K562 (cell line): ENCODE measurements around the gene FBXW9. TPM values are rescaled to one million over a fixed set of nuclear protein-coding genes. Genes with fewer than 3 reads are reported as not detected.

Experiments
- CBX3 ChIP-seq, 2 experiments: IDR thresholded peaks; 1 replicate in 1 of 2; 2 replicates in 1 of 2; pipeline ENCODE4 v1.6.1; 2012; ENCODE audit warnings: inconsistent platforms in 2 of 2, low read length in 2 of 2, borderline replicate concordance in 1 of 2, control low read depth in 1 of 2
- ILK ChIP-seq: fragments of 450-650 bp; IDR thresholded peaks from 2 replicates; pipeline ENCODE4 v1.6.1; 2016; ENCODE audit warnings: missing genetic modification characterization, low read depth, mild to moderate bottlenecking, missing compliant biosample characterization, moderate library complexity, borderline replicate concordance
- IRF2 ChIP-seq: sonication (generic); formaldehyde crosslinking; IDR thresholded peaks from 2 replicates; pipeline ENCODE4 v1.8.1; 2022; ENCODE audit warnings: mild to moderate bottlenecking, missing genetic modification reagents
- PHF20 ChIP-seq: fragments of 450-650 bp; IDR thresholded peaks from 2 replicates; pipeline ENCODE4 v1.6.1; 2018; ENCODE audit not compliant: partially characterized antibody
- PHTF2 ChIP-seq: fragments of 250-450 bp; sonication (Bioruptor Pico); IDR thresholded peaks from 2 replicates; pipeline ENCODE4 v1.5.0; 2021; ENCODE audit warnings: mild to moderate bottlenecking
- SIN3A ChIP-seq, 2 experiments: fragments of 150-350 bp in 1 of 2; IDR thresholded peaks; 2 replicates each; pipeline ENCODE4 v1.6.1; 2011 to 2016; ENCODE audit warnings: borderline replicate concordance in 2 of 2, low read depth in 2 of 2, low read length in 2 of 2, mild to moderate bottlenecking in 2 of 2, moderate library complexity in 2 of 2; ENCODE audit not compliant: control insufficient read depth in 1 of 2
- SIX5 ChIP-seq, 2 experiments: IDR thresholded peaks; 2 replicates each; pipeline ENCODE4 v1.6.1; 2011; ENCODE audit warnings: low read length in 2 of 2, borderline replicate concordance in 1 of 2, low read depth in 1 of 2, mild to moderate bottlenecking in 1 of 2, moderate library complexity in 1 of 2; ENCODE audit not compliant: insufficient read depth in 1 of 2
- TAF1 ChIP-seq: IDR thresholded peaks from 2 replicates; pipeline ENCODE4 v1.6.1; 2011; ENCODE audit warnings: mild to moderate bottlenecking, low read length, moderate library complexity; ENCODE audit not compliant: insufficient read depth, control insufficient read depth, severe bottlenecking; ENCODE audit errors: extremely low read depth
- TOE1 ChIP-seq, 2 experiments: fragments of 450-650 bp in 1 of 2; sonication (generic) in 1 of 2; formaldehyde crosslinking in 1 of 2; IDR thresholded peaks; 2 replicates each; pipeline versions ENCODE4 v1.7.1 to v1.8.0; 2016 to 2022; ENCODE audit warnings: borderline replicate concordance in 2 of 2, mild to moderate bottlenecking in 2 of 2, antibody characterized with exemption in 1 of 2, inconsistent platforms in 1 of 2, low read depth in 1 of 2, missing genetic modification reagents in 1 of 2, moderate library complexity in 1 of 2
- polyA plus RNA-seq, 8 experiments: library from polyadenylated mRNA; depleted of rRNA in 4 of 8; stranded (reverse) in 5 of 8; unstranded in 3 of 8; fragments of >200 nt; fragmentation: Nextera tagmentation in 2 of 8; fragmentation: Illumina TruSeq in 1 of 8; extraction: Ambion mirVana in 2 of 8; extraction: Trizol in 1 of 8; gene quantifications; 2 replicates each; pipeline versions ENCODE4 v1.2.1 to v1.2.3, GENCODE V29; 2011 to 2014; ENCODE audit warnings: inconsistent platforms in 1 of 8, missing spikeins in 1 of 8
- total RNA-seq, 7 experiments: library from RNA; depleted of rRNA in 6 of 7; stranded (reverse); fragments of >200 nt in 6 of 7; fragmentation: Illumina TruSeq in 2 of 7; extraction: Trizol in 2 of 7; gene quantifications; 2 replicates each; pipeline versions ENCODE4 v1.2.1 to v1.2.3, GENCODE V29; 2011 to 2021; ENCODE audit warnings: low replicate concordance in 1 of 7
- TF ChIP-seq, protein P1 (sequence below): fragments of 250-450 bp; sonication (Bioruptor Pico); IDR thresholded peaks from 2 replicates; pipeline ENCODE4 v1.5.0; 2020; ENCODE audit warnings: mild to moderate bottlenecking
- TF ChIP-seq, protein P2 (sequence below), 2 experiments: fragments of 450-650 bp; IDR thresholded peaks; 2 replicates each; pipeline ENCODE4 v1.6.1; 2018; ENCODE audit warnings: mild to moderate bottlenecking in 2 of 2, low read depth in 1 of 2; ENCODE audit not compliant: partially characterized antibody in 2 of 2
- TF ChIP-seq, protein P3 (sequence below): fragments of 250-450 bp; sonication (Bioruptor Pico); IDR thresholded peaks from 2 replicates; pipeline ENCODE4 v1.4.0; 2020

The FBXW9 gene
- total and polyA plus RNA-seq, 9 of the 15 experiments (the other 6 are each of a cell fraction or from before 2014, with no cell fraction given), result 0.23 to 21.7 (median 6.2) TPM

DNA sequence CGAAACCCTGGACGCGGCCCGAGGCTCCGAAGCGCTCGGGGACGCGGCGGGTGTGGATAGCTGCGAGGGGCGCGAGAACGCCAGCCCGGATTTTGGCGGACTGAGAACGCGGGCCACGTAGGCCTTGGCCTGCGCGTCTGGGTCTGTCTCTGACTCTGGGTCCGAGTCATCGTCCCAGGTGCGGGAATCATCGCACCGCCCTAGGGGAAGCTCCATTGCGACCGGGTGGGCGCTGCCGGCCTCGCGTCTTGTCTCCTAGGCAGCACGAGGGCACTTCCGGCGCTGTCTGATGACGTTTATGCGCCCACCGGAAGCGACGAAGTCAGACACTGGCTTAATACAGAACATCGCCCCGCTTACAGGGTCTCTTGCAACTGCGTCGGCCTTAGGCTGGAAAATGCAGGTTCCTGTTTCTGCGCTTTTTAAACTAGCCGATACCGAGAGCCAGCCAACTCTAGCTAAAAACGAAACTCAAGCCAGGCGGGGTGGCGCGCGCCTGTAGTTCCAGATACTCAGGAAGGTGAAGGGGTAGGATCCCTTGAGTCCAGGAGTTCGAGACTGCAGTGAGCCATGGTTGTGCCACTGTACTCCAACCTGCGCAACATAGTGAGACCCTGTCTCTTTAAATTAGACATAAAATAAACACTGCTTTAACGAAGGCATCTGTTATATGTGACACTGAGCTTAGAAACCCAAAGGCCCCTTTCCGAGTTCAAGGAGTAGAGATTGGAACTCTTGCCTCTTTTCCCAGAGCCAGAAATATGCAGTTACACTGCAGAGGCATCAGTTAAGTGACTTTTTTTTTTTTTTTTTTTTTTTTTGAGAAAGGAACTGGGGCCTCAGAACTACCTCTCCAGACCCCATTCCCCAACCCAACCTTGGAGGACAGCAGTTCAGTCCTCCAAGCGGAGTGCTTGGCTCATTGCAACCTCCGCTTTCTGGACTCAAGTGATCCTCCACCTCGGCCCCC, at the start of gene FBXW9 (continued):
- TF ChIP-seq SIX5 (IDR thresholded peaks at IDR 0.05; ENCODE audit: borderline replicate concordance in 1 of 2, insufficient read depth in 1 of 2, low read depth in 1 of 2, low read length in 2 of 2) (peak; percentile 21 to 37; a peak in 1 of 4 replicates), IRF2 (CRISPR knock-in tag) (no peak), SIN3A (IDR thresholded peaks at IDR 0.05; ENCODE audit: borderline replicate concordance in 2 of 2, control insufficient read depth in 1 of 2, low read depth in 2 of 2, low read length in 2 of 2) (peak; percentile 99), TOE1 (IDR thresholded peaks at IDR 0.05; ENCODE audit: borderline replicate concordance) (no peak; the same call in 1 of the 2 replicates), TOE1 (CRISPR knock-in tag; IDR thresholded peaks at IDR 0.05; ENCODE audit: borderline replicate concordance, low read depth) (no peak), TAF1 (peak; percentile 17), CBX3 (IDR thresholded peaks at IDR 0.05; ENCODE audit: borderline replicate concordance in 1 of 2, low read length in 2 of 2) (no peak), ILK (no peak), PHF20 (peak; percentile 95), PHTF2 (CRISPR knock-in tag) (no peak)
- TF ChIP-seq, protein P1, sequence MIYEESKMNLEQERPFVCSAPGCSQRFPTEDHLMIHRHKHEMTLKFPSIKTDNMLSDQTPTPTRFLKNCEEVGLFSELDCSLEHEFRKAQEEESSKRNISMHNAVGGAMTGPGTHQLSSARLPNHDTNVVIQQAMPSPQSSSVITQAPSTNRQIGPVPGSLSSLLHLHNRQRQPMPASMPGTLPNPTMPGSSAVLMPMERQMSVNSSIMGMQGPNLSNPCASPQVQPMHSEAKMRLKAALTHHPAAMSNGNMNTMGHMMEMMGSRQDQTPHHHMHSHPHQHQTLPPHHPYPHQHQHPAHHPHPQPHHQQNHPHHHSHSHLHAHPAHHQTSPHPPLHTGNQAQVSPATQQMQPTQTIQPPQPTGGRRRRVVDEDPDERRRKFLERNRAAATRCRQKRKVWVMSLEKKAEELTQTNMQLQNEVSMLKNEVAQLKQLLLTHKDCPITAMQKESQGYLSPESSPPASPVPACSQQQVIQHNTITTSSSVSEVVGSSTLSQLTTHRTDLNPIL (CRISPR knock-in tag), result no peak
- TF ChIP-seq, protein P2, sequence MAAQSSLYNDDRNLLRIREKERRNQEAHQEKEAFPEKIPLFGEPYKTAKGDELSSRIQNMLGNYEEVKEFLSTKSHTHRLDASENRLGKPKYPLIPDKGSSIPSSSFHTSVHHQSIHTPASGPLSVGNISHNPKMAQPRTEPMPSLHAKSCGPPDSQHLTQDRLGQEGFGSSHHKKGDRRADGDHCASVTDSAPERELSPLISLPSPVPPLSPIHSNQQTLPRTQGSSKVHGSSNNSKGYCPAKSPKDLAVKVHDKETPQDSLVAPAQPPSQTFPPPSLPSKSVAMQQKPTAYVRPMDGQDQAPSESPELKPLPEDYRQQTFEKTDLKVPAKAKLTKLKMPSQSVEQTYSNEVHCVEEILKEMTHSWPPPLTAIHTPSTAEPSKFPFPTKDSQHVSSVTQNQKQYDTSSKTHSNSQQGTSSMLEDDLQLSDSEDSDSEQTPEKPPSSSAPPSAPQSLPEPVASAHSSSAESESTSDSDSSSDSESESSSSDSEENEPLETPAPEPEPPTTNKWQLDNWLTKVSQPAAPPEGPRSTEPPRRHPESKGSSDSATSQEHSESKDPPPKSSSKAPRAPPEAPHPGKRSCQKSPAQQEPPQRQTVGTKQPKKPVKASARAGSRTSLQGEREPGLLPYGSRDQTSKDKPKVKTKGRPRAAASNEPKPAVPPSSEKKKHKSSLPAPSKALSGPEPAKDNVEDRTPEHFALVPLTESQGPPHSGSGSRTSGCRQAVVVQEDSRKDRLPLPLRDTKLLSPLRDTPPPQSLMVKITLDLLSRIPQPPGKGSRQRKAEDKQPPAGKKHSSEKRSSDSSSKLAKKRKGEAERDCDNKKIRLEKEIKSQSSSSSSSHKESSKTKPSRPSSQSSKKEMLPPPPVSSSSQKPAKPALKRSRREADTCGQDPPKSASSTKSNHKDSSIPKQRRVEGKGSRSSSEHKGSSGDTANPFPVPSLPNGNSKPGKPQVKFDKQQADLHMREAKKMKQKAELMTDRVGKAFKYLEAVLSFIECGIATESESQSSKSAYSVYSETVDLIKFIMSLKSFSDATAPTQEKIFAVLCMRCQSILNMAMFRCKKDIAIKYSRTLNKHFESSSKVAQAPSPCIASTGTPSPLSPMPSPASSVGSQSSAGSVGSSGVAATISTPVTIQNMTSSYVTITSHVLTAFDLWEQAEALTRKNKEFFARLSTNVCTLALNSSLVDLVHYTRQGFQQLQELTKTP (IDR thresholded peaks at IDR 0.05; ENCODE audit: low read depth in 1 of 2, partially characterized antibody in 2 of 2), result no peak
- TF ChIP-seq, protein P3, sequence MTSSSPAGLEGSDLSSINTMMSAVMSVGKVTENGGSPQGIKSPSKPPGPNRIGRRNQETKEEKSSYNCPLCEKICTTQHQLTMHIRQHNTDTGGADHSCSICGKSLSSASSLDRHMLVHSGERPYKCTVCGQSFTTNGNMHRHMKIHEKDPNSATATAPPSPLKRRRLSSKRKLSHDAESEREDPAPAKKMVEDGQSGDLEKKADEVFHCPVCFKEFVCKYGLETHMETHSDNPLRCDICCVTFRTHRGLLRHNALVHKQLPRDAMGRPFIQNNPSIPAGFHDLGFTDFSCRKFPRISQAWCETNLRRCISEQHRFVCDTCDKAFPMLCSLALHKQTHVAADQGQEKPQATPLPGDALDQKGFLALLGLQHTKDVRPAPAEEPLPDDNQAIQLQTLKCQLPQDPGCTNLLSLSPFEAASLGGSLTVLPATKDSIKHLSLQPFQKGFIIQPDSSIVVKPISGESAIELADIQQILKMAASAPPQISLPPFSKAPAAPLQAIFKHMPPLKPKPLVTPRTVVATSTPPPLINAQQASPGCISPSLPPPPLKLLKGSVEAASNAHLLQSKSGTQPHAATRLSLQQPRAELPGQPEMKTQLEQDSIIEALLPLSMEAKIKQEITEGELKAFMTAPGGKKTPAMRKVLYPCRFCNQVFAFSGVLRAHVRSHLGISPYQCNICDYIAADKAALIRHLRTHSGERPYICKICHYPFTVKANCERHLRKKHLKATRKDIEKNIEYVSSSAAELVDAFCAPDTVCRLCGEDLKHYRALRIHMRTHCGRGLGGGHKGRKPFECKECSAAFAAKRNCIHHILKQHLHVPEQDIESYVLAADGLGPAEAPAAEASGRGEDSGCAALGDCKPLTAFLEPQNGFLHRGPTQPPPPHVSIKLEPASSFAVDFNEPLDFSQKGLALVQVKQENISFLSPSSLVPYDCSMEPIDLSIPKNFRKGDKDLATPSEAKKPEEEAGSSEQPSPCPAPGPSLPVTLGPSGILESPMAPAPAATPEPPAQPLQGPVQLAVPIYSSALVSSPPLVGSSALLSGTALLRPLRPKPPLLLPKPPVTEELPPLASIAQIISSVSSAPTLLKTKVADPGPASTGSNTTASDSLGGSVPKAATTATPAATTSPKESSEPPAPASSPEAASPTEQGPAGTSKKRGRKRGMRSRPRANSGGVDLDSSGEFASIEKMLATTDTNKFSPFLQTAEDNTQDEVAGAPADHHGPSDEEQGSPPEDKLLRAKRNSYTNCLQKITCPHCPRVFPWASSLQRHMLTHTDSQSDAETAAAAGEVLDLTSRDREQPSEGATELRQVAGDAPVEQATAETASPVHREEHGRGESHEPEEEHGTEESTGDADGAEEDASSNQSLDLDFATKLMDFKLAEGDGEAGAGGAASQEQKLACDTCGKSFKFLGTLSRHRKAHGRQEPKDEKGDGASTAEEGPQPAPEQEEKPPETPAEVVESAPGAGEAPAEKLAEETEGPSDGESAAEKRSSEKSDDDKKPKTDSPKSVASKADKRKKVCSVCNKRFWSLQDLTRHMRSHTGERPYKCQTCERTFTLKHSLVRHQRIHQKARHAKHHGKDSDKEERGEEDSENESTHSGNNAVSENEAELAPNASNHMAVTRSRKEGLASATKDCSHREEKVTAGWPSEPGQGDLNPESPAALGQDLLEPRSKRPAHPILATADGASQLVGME, result no peak
